ENCODE data around the gene SLC8B1. TPM values are rescaled to one million over a fixed set of nuclear protein-coding genes. Genes with fewer than 3 reads are reported as not detected.

SLC8B1 gene
- total RNA-seq, 1 experiment from 2014 or later: 30.9 TPM

GRCh38 chr12:113249546-113249945 lies 85.4 kb downstream of the SLC8B1 start:
- Histone ChIP-seq H2AFZ (ENCODE audit: low read depth, low read length, poor library complexity, severe bottlenecking) (no peak overlapping the region), H3K9me2 (ENCODE audit: insufficient read depth) (no peaks in the 10 kb centered on the region), H3K79me2 (ENCODE audit: insufficient read depth, low read length) (no peaks in the 10 kb centered on the region), H3K4me1 (ENCODE audit: control insufficient read depth in 1 of 2, insufficient read depth in 2 of 2, low read length in 2 of 2) (peaks cover 20 to 22% of the 10 kb centered on the region in 2 experiments), H3K27me3 (ENCODE audit: insufficient read depth, low read length) (no peaks in the 10 kb centered on the region), H3K9ac (ENCODE audit: low read length) (no peak overlapping the region), H3K4me3 (replicated peaks in 1 of 2; ENCODE audit: low read depth in 1 of 2, low read length in 2 of 2) (no peak overlapping the region), H3K27ac (ENCODE audit: low read depth, low read length) (no peak overlapping the region), H3K4me2 (ENCODE audit: low read length) (no peak overlapping the region), H3K36me3 (ENCODE audit: control insufficient read depth in 1 of 2, insufficient read depth in 2 of 2, low read length in 2 of 2) (0 out of 4 replicates have a peak, but pooled peaks cover 0 to 3% of the 10 kb centered on the region in 2 experiments), H3K9me3 (ENCODE audit: control insufficient read depth in 1 of 2, insufficient read depth in 1 of 2, low read depth in 1 of 2, low read length in 2 of 2) (peaks cover 0 to 6% of the 10 kb centered on the region in 2 experiments; a peak in 1 of 4 replicates), H4K20me1 (ENCODE audit: insufficient read depth) (no peaks in the 10 kb centered on the region)
- DNase-seq (ENCODE audit: low read depth, low spot score) (no peak), ATAC-seq (no peak)
- BruUV-seq (replicated peaks): no TSS peak
- intact Hi-C loops (cut with micrococcal nuclease): no loop called here
- RAD21 ChIA-PET (ENCODE audit: low non-redundant PET in 1 of 2, low total read pairs in 2 of 2, uncharacterized antibody in 2 of 2, unreplicated experiment in 2 of 2): no interaction called here
- TF ChIP-seq SRF (IDR thresholded peaks at IDR 0.05; ENCODE audit: low read depth): no peak
- TF ChIP-seq RAD21 (IDR thresholded peaks at IDR 0.05; ENCODE audit: low read depth): no peak
- TF ChIP-seq EZH2 (IDR thresholded peaks at IDR 0.05): no peak
- TF ChIP-seq CBX3 (IDR thresholded peaks at IDR 0.05; ENCODE audit: low read depth): no peak
- no peak for TF ChIP-seq FOSL1 (IDR thresholded peaks at IDR 0.05; ENCODE audit: low read depth)
- TF ChIP-seq JUND (IDR thresholded peaks at IDR 0.05): no peak
- no peak for TF ChIP-seq ELF1 (IDR thresholded peaks at IDR 0.05; ENCODE audit: borderline replicate concordance, low read depth)
- TF ChIP-seq YY1 (IDR thresholded peaks at IDR 0.05; ENCODE audit: extremely low read depth, insufficient replicate concordance, low read depth, low read length): no peak
- TF ChIP-seq POLR2AphosphoS5 (IDR thresholded peaks at IDR 0.05; ENCODE audit: low read depth, low read length): no peak
- no peak for TF ChIP-seq SIN3A (IDR thresholded peaks at IDR 0.05; ENCODE audit: low read depth)
- TF ChIP-seq CEBPB (IDR thresholded peaks at IDR 0.05; ENCODE audit: low read depth): no peak
- no peak for TF ChIP-seq REST (IDR thresholded peaks at IDR 0.05; ENCODE audit: low read depth)
- no peak for TF ChIP-seq ZFX (IDR thresholded peaks at IDR 0.05)
- TF ChIP-seq SP1 (IDR thresholded peaks at IDR 0.05; ENCODE audit: low read depth): no peak
- TF ChIP-seq EZH2phosphoT487 (IDR thresholded peaks at IDR 0.05; ENCODE audit: borderline replicate concordance): no peak
- no peak for TF ChIP-seq ATF3 (IDR thresholded peaks at IDR 0.05)
- CTCF ChIA-PET: no interaction called here
- POLR2A ChIA-PET: no interaction called here
